HepG2 (cell line): Measurements from ENCODE around the gene HCK. TPM values are rescaled to one million over a fixed set of nuclear protein-coding genes. Genes with fewer than 3 reads are reported as not detected.

Experiments
- ARNT ChIP-seq: fragments of 450-650 bp; IDR thresholded peaks from 2 replicates; pipeline ENCODE4 v1.6.1; 2017
- BHLHE40 ChIP-seq: IDR thresholded peaks from 2 replicates; pipeline ENCODE4 v1.6.1; 2011; ENCODE audit warnings: low read length, improper control_type of control experiment
- ETV5 ChIP-seq: IDR thresholded peaks from 2 replicates; pipeline ENCODE4 v1.6.1; 2018; ENCODE audit warnings: missing biosample characterization, missing genetic modification reagents, inconsistent platforms, borderline replicate concordance
- FOXO1 ChIP-seq: sonication (generic); formaldehyde crosslinking; IDR thresholded peaks from 2 replicates; pipeline ENCODE4 v1.4.0; 2020; ENCODE audit warnings: missing genetic modification reagents
- HNF4G ChIP-seq, 2 experiments: sonication (generic) in 1 of 2; formaldehyde crosslinking in 1 of 2; IDR thresholded peaks; 2 replicates each; pipeline versions ENCODE4 v1.4.0 to v1.6.1; 2011 to 2020; ENCODE audit warnings: borderline replicate concordance in 2 of 2, low read depth in 2 of 2, mild to moderate bottlenecking in 2 of 2, low read length in 1 of 2, missing genetic modification reagents in 1 of 2, moderate library complexity in 1 of 2
- RAD21 ChIP-seq: fragments of 450-650 bp; formaldehyde crosslinking; IDR thresholded peaks from 2 replicates; pipeline ENCODE4 v1.5.0; 2020; ENCODE audit warnings: mild to moderate bottlenecking
- SAP130 ChIP-seq: IDR thresholded peaks from 2 replicates; pipeline ENCODE4 v1.6.1; 2016; ENCODE audit warnings: low read depth
- SIN3B ChIP-seq: fragments of 150-350 bp; IDR thresholded peaks from 2 replicates; pipeline ENCODE4 v1.6.1; 2014; ENCODE audit warnings: low read length
- SP1 ChIP-seq, 2 experiments: fragments of 450-650 bp in 1 of 2; sonication (generic) in 1 of 2; formaldehyde crosslinking in 1 of 2; IDR thresholded peaks; 2 replicates each; pipeline versions ENCODE4 v1.4.0 to v1.6.1; 2016 to 2020; ENCODE audit warnings: missing genetic modification reagents in 1 of 2
- TGIF2 ChIP-seq: IDR thresholded peaks from 2 replicates; pipeline ENCODE4 v1.6.1; 2016; ENCODE audit warnings: control low read depth, missing compliant biosample characterization
- TP53 ChIP-seq: sonication (generic); formaldehyde crosslinking; conservative IDR thresholded peaks from 2 replicates; pipeline ENCODE4 v1.4.0; 2020; ENCODE audit warnings: missing genetic modification reagents
- ZKSCAN5 ChIP-seq: sonication (generic); formaldehyde crosslinking; IDR thresholded peaks from 2 replicates; pipeline ENCODE4 v1.5.1; 2020; ENCODE audit warnings: mild to moderate bottlenecking, missing genetic modification reagents
- ZNF138 ChIP-seq: sonication (generic); formaldehyde crosslinking; IDR thresholded peaks from 2 replicates; pipeline ENCODE4 v1.5.0; 2020; ENCODE audit warnings: mild to moderate bottlenecking, low read depth, missing genetic modification reagents
- ZNF547 ChIP-seq: sonication (generic); formaldehyde crosslinking; IDR thresholded peaks from 2 replicates; pipeline ENCODE4 v1.5.1; 2020; ENCODE audit warnings: mild to moderate bottlenecking, missing genetic modification reagents
- ZNF567 ChIP-seq: sonication (generic); formaldehyde crosslinking; IDR thresholded peaks from 2 replicates; pipeline ENCODE4 v1.8.1; 2023; ENCODE audit warnings: mild to moderate bottlenecking, missing genetic modification reagents, borderline replicate concordance
- ZNF674 ChIP-seq: sonication (generic); formaldehyde crosslinking; IDR thresholded peaks from 2 replicates; pipeline ENCODE4 v1.5.0; 2020; ENCODE audit warnings: low read depth, mild to moderate bottlenecking, missing genetic modification reagents
- polyA plus RNA-seq, 8 experiments: library from polyadenylated mRNA; depleted of rRNA in 3 of 8; stranded (reverse) in 7 of 8; unstranded in 1 of 8; fragments of >200 nt; fragmentation: Illumina TruSeq in 4 of 8; extraction: Trizol in 4 of 8; gene quantifications; 2 replicates each; pipeline versions ENCODE4 v1.2.1 to v1.2.3, GENCODE V29; 2011 to 2016; ENCODE audit warnings: low read depth in 4 of 8, missing spikeins in 1 of 8, mixed read lengths in 1 of 8; ENCODE audit not compliant: insufficient read depth in 1 of 8
- total RNA-seq, 5 experiments: library from RNA; depleted of rRNA; stranded (reverse); fragments of >200 nt; fragmentation: Illumina TruSeq; extraction: Trizol; gene quantifications; 2 replicates each; pipeline ENCODE4 v1.2.3, GENCODE V29; 2016; ENCODE audit warnings: low read depth in 1 of 5
- TF ChIP-seq, protein P1 (sequence below): sonication (generic); formaldehyde crosslinking; IDR thresholded peaks from 2 replicates; pipeline ENCODE4 v1.4.0; 2020; ENCODE audit warnings: missing genetic modification reagents, mild to moderate bottlenecking, borderline replicate concordance
- TF ChIP-seq, protein P2 (sequence below): sonication (generic); formaldehyde crosslinking; IDR thresholded peaks from 2 replicates; pipeline ENCODE4 v1.4.0; 2020; ENCODE audit warnings: missing genetic modification reagents, borderline replicate concordance
- TF ChIP-seq, protein P3 (sequence below): sonication (generic); formaldehyde crosslinking; IDR thresholded peaks from 2 replicates; pipeline ENCODE4 v1.8.0; 2022; ENCODE audit warnings: mild to moderate bottlenecking, missing genetic modification reagents, moderate library complexity
- TF ChIP-seq, protein P4 (sequence below): sonication (generic); formaldehyde crosslinking; IDR thresholded peaks from 2 replicates; pipeline ENCODE4 v1.5.0; 2020; ENCODE audit warnings: missing genetic modification reagents
- TF ChIP-seq, protein P5 (sequence below): sonication (generic); formaldehyde crosslinking; IDR thresholded peaks from 2 replicates; pipeline ENCODE4 v1.4.0; 2020; ENCODE audit warnings: mild to moderate bottlenecking, missing genetic modification reagents

HCK gene
- total and polyA plus RNA-seq, 2 of the 13 experiments (the other 11 are each of a cell fraction or from before 2014, with no cell fraction given), result 0.04 TPM; not detected in 1

DNA sequence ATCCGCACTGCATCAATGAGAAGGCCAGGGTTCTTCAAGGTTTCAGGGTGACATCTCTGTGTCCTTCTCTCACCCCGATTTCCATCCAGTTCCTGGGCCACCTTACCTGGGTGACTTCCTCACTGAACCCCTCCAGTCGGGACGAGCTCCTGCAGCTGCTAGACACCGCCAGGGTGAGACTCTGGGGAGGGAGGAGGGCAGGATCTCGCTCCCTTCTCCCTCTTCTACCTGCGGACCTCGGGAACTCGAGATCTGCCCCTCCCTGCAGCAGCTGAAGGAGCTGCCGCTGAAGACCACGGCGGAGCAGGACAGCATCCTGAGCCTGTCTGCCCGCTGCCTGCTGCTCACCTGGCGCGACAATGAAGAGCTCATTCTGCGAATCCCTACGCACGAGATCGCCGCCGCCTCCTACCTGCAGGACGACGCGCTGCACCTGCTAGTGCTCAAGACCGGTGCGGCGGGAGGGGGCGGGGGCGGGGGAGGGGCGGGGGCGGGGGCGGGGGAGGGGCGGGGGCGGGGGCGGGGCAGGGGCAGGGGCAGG is 34.3 kb upstream of the HCK start (continued):
- TF ChIP-seq, protein P1, sequence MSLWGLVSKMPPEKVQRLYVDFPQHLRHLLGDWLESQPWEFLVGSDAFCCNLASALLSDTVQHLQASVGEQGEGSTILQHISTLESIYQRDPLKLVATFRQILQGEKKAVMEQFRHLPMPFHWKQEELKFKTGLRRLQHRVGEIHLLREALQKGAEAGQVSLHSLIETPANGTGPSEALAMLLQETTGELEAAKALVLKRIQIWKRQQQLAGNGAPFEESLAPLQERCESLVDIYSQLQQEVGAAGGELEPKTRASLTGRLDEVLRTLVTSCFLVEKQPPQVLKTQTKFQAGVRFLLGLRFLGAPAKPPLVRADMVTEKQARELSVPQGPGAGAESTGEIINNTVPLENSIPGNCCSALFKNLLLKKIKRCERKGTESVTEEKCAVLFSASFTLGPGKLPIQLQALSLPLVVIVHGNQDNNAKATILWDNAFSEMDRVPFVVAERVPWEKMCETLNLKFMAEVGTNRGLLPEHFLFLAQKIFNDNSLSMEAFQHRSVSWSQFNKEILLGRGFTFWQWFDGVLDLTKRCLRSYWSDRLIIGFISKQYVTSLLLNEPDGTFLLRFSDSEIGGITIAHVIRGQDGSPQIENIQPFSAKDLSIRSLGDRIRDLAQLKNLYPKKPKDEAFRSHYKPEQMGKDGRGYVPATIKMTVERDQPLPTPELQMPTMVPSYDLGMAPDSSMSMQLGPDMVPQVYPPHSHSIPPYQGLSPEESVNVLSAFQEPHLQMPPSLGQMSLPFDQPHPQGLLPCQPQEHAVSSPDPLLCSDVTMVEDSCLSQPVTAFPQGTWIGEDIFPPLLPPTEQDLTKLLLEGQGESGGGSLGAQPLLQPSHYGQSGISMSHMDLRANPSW (CRISPR knock-in tag), result no peak
- TF ChIP-seq ZNF547 (no peak), SAP130 (CRISPR knock-in tag) (no peak), BHLHE40 (no peak), ZKSCAN5 (no peak), TP53 (CRISPR knock-in tag) (no peak), ZNF567 (CRISPR knock-in tag) (no peak), SIN3B (no peak), TGIF2 (0 out of 2 replicates have a peak, but pooled peaks have one; percentile 3), ZNF674 (no peak), ETV5 (CRISPR knock-in tag) (peak; percentile 31; the same call in 1 of the 2 replicates), RAD21 (CRISPR knock-in tag) (no peak), ZNF138 (no peak), HNF4G (IDR thresholded peaks at IDR 0.05; ENCODE audit: borderline replicate concordance, low read depth, low read length) (no peak), HNF4G (CRISPR knock-in tag; IDR thresholded peaks at IDR 0.05; ENCODE audit: borderline replicate concordance, low read depth) (no peak), FOXO1 (CRISPR knock-in tag) (0 out of 2 replicates have a peak, but pooled peaks have one; percentile 36), ARNT (no peak), SP1 (IDR thresholded peaks at IDR 0.05) (no peak), SP1 (CRISPR knock-in tag; IDR thresholded peaks at IDR 0.05) (no peak; the same call in 1 of the 2 replicates)
- TF ChIP-seq, protein P2, sequence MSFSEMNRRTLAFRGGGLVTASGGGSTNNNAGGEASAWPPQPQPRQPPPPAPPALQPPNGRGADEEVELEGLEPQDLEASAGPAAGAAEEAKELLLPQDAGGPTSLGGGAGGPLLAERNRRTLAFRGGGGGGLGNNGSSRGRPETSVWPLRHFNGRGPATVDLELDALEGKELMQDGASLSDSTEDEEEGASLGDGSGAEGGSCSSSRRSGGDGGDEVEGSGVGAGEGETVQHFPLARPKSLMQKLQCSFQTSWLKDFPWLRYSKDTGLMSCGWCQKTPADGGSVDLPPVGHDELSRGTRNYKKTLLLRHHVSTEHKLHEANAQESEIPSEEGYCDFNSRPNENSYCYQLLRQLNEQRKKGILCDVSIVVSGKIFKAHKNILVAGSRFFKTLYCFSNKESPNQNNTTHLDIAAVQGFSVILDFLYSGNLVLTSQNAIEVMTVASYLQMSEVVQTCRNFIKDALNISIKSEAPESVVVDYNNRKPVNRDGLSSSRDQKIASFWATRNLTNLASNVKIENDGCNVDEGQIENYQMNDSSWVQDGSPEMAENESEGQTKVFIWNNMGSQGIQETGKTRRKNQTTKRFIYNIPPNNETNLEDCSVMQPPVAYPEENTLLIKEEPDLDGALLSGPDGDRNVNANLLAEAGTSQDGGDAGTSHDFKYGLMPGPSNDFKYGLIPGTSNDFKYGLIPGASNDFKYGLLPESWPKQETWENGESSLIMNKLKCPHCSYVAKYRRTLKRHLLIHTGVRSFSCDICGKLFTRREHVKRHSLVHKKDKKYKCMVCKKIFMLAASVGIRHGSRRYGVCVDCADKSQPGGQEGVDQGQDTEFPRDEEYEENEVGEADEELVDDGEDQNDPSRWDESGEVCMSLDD (CRISPR knock-in tag), result no peak
- TF ChIP-seq, protein P3, sequence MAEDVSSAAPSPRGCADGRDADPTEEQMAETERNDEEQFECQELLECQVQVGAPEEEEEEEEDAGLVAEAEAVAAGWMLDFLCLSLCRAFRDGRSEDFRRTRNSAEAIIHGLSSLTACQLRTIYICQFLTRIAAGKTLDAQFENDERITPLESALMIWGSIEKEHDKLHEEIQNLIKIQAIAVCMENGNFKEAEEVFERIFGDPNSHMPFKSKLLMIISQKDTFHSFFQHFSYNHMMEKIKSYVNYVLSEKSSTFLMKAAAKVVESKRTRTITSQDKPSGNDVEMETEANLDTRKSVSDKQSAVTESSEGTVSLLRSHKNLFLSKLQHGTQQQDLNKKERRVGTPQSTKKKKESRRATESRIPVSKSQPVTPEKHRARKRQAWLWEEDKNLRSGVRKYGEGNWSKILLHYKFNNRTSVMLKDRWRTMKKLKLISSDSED, result no peak
- TF ChIP-seq, protein P4, sequence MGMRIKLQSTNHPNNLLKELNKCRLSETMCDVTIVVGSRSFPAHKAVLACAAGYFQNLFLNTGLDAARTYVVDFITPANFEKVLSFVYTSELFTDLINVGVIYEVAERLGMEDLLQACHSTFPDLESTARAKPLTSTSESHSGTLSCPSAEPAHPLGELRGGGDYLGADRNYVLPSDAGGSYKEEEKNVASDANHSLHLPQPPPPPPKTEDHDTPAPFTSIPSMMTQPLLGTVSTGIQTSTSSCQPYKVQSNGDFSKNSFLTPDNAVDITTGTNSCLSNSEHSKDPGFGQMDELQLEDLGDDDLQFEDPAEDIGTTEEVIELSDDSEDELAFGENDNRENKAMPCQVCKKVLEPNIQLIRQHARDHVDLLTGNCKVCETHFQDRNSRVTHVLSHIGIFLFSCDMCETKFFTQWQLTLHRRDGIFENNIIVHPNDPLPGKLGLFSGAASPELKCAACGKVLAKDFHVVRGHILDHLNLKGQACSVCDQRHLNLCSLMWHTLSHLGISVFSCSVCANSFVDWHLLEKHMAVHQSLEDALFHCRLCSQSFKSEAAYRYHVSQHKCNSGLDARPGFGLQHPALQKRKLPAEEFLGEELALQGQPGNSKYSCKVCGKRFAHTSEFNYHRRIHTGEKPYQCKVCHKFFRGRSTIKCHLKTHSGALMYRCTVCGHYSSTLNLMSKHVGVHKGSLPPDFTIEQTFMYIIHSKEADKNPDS (CRISPR knock-in tag), result no peak
- TF ChIP-seq, protein P5, sequence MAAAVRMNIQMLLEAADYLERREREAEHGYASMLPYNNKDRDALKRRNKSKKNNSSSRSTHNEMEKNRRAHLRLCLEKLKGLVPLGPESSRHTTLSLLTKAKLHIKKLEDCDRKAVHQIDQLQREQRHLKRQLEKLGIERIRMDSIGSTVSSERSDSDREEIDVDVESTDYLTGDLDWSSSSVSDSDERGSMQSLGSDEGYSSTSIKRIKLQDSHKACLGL (CRISPR knock-in tag), result no peak
